HEK293 (cell line): ENCODE results near the gene ADCY1.

Experiments
- EGR2 ChIP-seq: fragments of 450-650 bp; formaldehyde crosslinking; IDR thresholded peaks from 2 replicates; pipeline ENCODE4 v1.5.1; 2016; ENCODE audit warnings: low read depth, missing biosample characterization, missing genetic modification characterization
- GLIS1 ChIP-seq: fragments of 450-650 bp; formaldehyde crosslinking; IDR thresholded peaks from 2 replicates; pipeline ENCODE4 v1.5.1; 2016; ENCODE audit warnings: missing biosample characterization, missing genetic modification characterization
- KLF10 ChIP-seq: fragments of 450-650 bp; IDR thresholded peaks from 2 replicates; pipeline ENCODE4 v1.5.1; 2018; ENCODE audit warnings: missing biosample characterization, mild to moderate bottlenecking, missing genetic modification characterization
- ZNF155 ChIP-seq: fragments of 450-650 bp; formaldehyde crosslinking; IDR thresholded peaks from 2 replicates; pipeline ENCODE4 v1.5.1; 2016; ENCODE audit warnings: missing biosample characterization, missing genetic modification characterization
- ZNF785 ChIP-seq: fragments of 450-650 bp; formaldehyde crosslinking; IDR thresholded peaks from 2 replicates; pipeline ENCODE4 v1.5.1; 2016; ENCODE audit warnings: missing biosample characterization, missing genetic modification characterization
- TF ChIP-seq, protein P1 (sequence below): fragments of 450-650 bp; formaldehyde crosslinking; IDR thresholded peaks from 2 replicates; pipeline ENCODE4 v1.5.1; 2016; ENCODE audit warnings: missing biosample characterization, missing genetic modification characterization
- TF ChIP-seq, protein P2 (sequence below): sonication (generic); formaldehyde crosslinking; IDR thresholded peaks from 2 replicates; pipeline ENCODE4 v1.8.1; 2022; ENCODE audit warnings: mild to moderate bottlenecking, moderate library complexity, missing genetic modification reagents
- TF ChIP-seq, protein P3 (sequence below): fragments of 450-650 bp; formaldehyde crosslinking; IDR thresholded peaks from 2 replicates; pipeline ENCODE4 v1.5.1; 2016; ENCODE audit warnings: missing biosample characterization, missing genetic modification characterization, borderline replicate concordance
- TF ChIP-seq, protein P4 (sequence below): fragments of 450-650 bp; formaldehyde crosslinking; IDR thresholded peaks from 2 replicates; pipeline ENCODE4 v1.5.1; 2016; ENCODE audit warnings: missing biosample characterization, missing genetic modification characterization
- TF ChIP-seq, protein P5 (sequence below): fragments of 450-650 bp; formaldehyde crosslinking; conservative IDR thresholded peaks from 2 replicates; pipeline ENCODE4 v1.5.1; 2016; ENCODE audit warnings: low read depth, missing biosample characterization, missing genetic modification characterization

DNA sequence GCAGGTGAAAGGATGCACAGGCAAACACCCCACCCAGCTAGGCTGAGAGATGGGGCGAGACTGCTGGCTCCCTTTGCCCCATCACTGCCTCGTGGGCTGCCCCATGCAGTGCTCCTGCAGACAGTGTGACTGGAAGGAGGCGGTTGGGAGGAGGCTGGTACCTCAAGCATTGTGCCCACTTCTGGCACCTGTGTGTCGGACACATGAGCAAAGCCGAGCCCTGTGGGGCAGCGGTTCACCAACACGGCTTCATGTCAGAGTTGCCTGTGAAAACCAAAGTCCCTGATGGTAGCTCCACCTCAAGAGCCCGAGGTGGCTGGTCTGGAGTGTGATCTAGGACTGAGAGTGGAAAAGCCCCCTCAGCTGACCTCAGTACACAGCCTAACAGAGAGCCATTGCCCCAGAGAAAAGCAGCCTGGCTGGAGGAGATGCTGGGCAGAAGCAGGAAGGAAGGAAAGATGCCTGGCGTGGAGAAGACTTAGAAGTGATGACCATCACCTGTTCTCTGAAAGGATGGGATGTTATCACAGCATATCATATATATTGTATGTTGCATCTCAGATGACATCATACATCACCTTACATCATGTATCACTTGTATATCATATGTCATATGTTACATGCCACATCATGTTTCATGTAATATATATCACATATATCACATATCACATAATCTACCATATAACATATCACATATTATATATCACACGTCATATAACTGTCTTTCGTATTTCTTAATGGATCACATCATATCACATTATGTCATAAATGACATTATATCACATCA is 75.6 kb downstream of the ADCY1 start:
- TF ChIP-seq, protein P1, sequence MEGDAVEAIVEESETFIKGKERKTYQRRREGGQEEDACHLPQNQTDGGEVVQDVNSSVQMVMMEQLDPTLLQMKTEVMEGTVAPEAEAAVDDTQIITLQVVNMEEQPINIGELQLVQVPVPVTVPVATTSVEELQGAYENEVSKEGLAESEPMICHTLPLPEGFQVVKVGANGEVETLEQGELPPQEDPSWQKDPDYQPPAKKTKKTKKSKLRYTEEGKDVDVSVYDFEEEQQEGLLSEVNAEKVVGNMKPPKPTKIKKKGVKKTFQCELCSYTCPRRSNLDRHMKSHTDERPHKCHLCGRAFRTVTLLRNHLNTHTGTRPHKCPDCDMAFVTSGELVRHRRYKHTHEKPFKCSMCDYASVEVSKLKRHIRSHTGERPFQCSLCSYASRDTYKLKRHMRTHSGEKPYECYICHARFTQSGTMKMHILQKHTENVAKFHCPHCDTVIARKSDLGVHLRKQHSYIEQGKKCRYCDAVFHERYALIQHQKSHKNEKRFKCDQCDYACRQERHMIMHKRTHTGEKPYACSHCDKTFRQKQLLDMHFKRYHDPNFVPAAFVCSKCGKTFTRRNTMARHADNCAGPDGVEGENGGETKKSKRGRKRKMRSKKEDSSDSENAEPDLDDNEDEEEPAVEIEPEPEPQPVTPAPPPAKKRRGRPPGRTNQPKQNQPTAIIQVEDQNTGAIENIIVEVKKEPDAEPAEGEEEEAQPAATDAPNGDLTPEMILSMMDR (tag by site-specific recombination): no peak
- TF ChIP-seq, protein P2, sequence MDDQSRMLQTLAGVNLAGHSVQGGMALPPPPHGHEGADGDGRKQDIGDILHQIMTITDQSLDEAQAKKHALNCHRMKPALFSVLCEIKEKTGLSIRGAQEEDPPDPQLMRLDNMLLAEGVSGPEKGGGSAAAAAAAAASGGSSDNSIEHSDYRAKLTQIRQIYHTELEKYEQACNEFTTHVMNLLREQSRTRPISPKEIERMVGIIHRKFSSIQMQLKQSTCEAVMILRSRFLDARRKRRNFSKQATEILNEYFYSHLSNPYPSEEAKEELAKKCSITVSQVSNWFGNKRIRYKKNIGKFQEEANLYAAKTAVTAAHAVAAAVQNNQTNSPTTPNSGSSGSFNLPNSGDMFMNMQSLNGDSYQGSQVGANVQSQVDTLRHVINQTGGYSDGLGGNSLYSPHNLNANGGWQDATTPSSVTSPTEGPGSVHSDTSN (CRISPR knock-in tag): no peak
- no peak for TF ChIP-seq EGR2 (tag by site-specific recombination)
- TF ChIP-seq, protein P3, sequence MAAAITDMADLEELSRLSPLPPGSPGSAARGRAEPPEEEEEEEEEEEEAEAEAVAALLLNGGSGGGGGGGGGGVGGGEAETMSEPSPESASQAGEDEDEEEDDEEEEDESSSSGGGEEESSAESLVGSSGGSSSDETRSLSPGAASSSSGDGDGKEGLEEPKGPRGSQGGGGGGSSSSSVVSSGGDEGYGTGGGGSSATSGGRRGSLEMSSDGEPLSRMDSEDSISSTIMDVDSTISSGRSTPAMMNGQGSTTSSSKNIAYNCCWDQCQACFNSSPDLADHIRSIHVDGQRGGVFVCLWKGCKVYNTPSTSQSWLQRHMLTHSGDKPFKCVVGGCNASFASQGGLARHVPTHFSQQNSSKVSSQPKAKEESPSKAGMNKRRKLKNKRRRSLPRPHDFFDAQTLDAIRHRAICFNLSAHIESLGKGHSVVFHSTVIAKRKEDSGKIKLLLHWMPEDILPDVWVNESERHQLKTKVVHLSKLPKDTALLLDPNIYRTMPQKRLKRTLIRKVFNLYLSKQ (tag by site-specific recombination): no peak
- TF ChIP-seq, protein P4, sequence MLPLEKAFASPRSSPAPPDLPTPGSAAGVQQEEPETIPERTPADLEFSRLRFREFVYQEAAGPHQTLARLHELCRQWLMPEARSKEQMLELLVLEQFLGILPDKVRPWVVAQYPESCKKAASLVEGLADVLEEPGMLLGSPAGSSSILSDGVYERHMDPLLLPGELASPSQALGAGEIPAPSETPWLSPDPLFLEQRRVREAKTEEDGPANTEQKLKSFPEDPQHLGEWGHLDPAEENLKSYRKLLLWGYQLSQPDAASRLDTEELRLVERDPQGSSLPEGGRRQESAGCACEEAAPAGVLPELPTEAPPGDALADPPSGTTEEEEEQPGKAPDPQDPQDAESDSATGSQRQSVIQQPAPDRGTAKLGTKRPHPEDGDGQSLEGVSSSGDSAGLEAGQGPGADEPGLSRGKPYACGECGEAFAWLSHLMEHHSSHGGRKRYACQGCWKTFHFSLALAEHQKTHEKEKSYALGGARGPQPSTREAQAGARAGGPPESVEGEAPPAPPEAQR: no peak
- TF ChIP-seq ZNF155 (tag by site-specific recombination): no peak
- TF ChIP-seq, protein P5, sequence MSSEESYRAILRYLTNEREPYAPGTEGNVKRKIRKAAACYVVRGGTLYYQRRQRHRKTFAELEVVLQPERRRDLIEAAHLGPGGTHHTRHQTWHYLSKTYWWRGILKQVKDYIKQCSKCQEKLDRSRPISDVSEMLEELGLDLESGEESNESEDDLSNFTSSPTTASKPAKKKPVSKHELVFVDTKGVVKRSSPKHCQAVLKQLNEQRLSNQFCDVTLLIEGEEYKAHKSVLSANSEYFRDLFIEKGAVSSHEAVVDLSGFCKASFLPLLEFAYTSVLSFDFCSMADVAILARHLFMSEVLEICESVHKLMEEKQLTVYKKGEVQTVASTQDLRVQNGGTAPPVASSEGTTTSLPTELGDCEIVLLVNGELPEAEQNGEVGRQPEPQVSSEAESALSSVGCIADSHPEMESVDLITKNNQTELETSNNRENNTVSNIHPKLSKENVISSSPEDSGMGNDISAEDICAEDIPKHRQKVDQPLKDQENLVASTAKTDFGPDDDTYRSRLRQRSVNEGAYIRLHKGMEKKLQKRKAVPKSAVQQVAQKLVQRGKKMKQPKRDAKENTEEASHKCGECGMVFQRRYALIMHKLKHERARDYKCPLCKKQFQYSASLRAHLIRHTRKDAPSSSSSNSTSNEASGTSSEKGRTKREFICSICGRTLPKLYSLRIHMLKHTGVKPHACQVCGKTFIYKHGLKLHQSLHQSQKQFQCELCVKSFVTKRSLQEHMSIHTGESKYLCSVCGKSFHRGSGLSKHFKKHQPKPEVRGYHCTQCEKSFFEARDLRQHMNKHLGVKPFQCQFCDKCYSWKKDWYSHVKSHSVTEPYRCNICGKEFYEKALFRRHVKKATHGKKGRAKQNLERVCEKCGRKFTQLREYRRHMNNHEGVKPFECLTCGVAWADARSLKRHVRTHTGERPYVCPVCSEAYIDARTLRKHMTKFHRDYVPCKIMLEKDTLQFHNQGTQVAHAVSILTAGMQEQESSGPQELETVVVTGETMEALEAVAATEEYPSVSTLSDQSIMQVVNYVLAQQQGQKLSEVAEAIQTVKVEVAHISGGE (tag by site-specific recombination): no peak
- no peak for TF ChIP-seq ZNF785 (tag by site-specific recombination)
- TF ChIP-seq KLF10 (tag by site-specific recombination): no peak
- no peak for TF ChIP-seq GLIS1
